Measurements from ENCODE around the gene HOXB2.

Gene HOXB2

DNA sequence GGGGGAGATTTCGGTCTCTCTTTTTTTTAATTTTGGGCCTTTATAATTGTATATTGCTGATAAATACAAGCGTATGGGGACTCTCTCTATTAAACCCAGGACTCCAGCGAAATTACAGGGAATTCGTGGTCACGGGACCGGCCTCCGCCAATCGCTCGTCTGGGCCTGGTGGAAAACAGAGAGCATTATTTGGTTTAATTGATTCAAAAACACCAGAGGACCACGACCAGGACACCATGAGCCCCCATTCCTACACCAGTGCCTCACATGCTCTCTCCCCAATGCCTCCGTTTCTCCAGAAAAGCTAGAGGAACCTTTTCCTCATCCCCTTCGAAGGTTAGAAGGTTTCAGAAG lies at the start of gene HOXB2:
TSS of gene HOXB2 (minus strand) at position 88 of the 354 bp plus-strand sequence. CDS start 198 bp downstream, outside the sequence.
- no peak for DNase-seq

GRCh38 chr17:48593840-48594537 lies 49.1 kb upstream of the HOXB2 start:
- DNase-seq, result peak; percentile 93

GRCh38 chr17:48593126-48593829 lies 48.4 kb upstream of the HOXB2 start, which contains the start of gene HOXB5:
Gene HOXB5 (minus strand): TSS chr17:48593779. CDS start chr17:48593682, 97 bp downstream.
- peak; percentile 74 for DNase-seq

GRCh38 chr17:48592577-48592976 lies 47.7 kb upstream of the HOXB2 start:
- DNase-seq, result no peak

DNA sequence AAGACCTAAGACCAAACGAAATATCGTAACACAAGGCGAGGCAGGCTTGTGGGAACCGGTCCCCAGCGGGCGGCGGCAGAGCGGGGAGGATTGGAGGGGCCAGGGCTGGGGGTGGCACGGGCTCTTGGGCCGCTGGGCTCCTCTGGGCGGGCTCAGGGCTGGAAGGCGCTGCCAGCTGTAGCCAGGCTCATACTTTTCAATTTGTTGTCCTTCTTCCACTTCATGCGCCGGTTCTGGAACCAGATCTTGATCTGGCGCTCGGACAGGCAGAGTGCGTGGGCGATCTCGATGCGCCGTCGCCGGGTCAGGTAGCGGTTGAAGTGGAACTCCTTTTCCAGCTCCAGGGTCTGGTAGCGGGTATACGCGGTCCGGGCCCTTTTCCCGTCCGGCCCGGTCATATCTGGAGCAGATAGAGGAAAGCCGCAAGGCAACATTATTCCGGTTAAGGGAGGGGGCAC lies 47.2 kb upstream of the HOXB2 start:
- DNase-seq, result no peak

DNA sequence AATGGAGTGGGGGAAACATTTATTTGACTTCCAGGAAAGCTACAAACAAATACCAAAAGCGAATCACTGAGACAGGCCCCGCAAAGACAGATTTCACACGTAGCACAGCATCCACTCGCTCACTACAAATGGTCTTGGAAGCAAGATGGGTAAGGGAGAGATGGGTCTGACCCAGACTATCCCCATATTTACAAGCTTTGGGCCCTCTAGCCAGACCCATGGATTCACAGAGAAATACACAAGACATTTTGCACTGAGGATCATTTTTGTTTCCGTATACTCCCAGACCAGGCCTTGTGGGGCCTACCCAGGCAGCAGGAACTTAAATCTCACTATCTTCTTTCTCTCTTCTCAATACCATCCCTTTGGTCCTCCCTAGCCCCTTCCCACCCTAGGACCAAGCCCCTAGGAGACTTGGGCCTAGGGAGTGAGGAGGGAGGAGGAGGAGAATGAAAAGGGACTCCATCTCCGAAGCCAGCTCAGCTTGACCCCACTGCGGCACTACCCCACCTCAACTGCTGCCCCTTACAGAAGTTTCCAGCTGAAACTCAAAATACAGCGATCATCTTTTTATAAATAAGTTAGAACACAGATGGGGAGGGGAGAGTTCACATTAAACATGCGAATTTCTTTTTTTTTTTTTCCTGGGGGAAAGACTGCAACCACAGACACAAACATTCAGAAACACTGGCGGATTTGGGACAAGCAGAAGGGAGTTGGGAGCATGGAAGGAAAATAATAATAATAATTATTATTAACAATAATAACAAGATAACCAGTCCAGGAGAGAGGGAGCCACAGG lies 46.5 kb upstream of the HOXB2 start:
- DNase-seq, result no peak

DNA sequence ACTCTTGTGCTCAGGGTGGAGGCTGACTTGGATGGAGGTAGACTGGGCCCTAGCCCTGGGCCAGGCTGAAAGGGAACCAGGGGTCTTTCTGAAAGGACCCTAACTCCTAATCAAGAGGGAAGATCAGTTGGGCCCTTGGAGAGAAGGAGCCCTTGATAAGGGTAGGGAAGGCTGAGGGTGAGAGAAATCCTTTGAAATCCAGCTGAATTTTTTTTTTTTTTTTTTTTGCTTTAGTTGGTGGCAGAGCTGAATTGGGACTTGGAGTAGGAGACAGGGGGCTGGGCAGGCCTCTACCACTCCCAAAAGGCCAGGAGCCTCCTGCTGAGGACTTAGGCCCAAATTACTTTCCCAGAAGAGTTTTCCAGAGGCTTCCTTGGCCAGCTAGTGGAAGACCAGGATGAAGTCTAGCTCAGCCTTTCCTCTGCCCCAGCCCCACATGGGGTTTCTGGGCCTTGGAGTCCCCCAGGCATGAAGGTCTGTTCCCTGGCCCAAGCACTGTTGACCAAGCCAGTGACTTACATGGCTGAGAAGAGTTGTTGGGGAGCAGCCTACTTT lies 45.8 kb upstream of the HOXB2 start:
- DNase-seq, result no peak

- no peak for DNase-seq
Observed at GRCh38 chr17:48589831-48590606, 45.1 kb upstream of the HOXB2 start, which contains the start of gene HOXB3. Gene HOXB3 (minus strand): TSS chr17:48590241. CDS start chr17:48552474, 37,767 bp downstream.

GRCh38 chr17:48589060-48589830 lies 44.3 kb upstream of the HOXB2 start:
- DNase-seq, result no peak

DNA sequence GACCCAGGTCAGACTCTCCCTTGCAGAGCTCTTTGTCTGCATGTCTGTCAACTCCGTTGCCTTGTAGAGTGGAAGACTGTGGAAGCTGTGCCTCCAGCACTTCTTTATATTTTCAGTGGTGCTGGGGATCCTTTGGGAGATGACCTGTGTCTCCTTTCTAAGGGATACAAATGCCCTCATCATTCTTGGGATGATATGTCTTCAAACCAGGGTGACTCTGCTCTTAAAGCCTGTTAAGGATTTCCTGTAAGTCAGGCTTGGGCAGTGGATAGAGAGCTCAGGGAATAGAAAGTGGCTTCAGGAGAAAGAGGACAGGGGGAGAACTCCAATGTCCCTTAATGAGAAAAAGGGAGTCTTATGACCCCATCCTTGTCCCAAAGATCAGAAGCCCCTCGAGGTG lies 43.6 kb upstream of the HOXB2 start:
- no peak for DNase-seq

DNA sequence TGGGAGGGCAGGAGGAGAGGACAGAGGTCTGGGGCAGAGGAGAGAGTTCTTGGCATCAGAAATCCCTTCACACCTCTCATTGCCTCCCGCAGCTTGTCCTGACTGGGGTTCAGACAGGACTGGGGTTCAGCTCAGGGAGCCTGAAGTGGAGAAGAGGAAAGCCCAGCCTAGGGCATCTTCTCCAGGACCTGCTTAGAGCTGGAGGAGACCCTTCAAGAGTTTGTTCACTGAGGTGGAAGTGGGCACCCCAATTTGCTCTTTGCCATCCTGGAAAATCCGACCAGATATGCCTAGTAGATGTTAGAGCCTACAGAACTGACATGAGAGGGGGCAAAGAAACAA lies 43.1 kb upstream of the HOXB2 start:
- DNase-seq, result no peak

DNA sequence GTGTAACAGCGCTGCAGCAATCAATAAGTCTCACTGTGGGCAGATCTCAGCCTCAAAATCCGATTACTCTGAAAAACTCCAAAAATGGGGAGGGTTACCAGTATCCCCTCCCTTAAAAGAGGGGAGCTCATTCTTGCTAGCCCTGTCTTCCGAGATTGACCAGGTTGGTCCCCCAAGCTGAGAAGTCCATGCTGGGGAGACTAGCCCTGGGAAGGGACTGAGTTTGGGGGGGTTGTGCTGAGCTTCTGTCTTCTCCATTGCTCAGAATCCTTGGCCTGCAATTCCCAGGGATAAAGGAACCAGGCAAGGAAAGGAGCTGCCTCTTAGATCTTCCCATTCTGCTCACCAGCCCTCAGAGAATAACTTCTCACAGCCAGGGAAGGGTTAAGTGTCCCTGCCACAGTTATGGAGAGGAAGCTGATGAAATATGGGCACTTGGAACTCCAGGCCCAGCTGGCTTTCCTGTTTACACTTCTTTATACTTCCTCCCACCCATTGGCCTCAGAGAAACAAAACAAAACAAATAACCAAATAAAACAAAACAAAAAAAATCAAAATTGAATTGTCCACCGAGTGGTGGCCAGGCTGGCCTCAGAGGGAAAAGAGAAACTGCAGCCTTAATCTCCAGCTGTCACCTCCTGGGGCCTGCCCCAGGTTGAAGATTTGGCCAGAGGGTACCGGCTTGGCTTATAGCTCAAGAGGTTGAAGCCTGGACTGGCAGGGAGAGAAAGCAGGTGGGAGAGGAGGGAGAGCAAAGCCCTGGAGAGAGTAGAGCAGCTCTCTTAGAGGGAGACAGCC lies 42.6 kb upstream of the HOXB2 start:
- DNase-seq, result no peak

- peak; percentile 76 for DNase-seq
Observed at GRCh38 chr17:48586355-48587258, 41.7 kb upstream of the HOXB2 start.

- no peak for DNase-seq
Observed at GRCh38 chr17:48584223-48584741, 39.4 kb upstream of the HOXB2 start.

DNA sequence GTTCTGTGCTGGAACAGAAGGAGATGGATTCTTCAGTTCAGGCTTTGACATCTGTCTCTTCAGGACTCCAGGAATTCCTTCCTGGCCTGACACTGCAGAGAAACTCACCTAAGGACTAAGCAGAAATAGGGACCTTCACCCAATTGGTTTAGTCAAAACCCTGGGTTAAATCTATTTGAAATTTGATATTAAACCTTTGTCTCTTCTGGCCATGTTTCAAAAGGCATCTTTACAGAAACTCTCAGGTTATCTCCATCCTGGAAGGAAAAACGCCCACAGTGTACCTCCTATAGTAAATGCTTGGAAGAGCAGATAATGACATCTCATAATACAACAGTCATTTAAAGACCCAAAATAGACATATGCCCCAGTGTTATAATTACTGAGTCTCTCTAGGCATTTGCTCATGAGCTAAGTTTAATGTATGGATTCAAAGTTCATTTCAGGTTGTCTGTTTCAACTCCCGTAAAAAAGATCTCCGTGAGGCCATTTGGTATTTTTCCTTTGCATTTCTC lies 38.9 kb upstream of the HOXB2 start:
- no peak for DNase-seq

GRCh38 chr17:48582750-48583069 lies 37.8 kb upstream of the HOXB2 start:
- no peak for DNase-seq

GRCh38 chr17:48579760-48580554 lies 35.0 kb upstream of the HOXB2 start:
- DNase-seq, result no peak

- no peak for DNase-seq
Observed at GRCh38 chr17:48579471-48579759, 34.5 kb upstream of the HOXB2 start.

Measured in activated effector memory CD4-positive, alpha-beta T cell treated with anti-CD3 and anti-CD28 coated beads, Interleukin-2, amount 50 U/mL, for 16 hours (primary cell).